HG03432 (cell line): ENCODE results near the gene CAPN11.
"Not testable (repeated sequence)": the region's sequence is repeated elsewhere in the genome, so short reads cannot be mapped to it uniquely, and the experiment has no call there.

Experiments
- ATAC-seq: cut with Tn5 transposase; IDR thresholded peaks from one replicate; pipeline ENCODE4 v1.9.1; 2021; ENCODE audit warnings: mild to moderate bottlenecking, moderate library complexity; ENCODE audit not compliant: unreplicated experiment

Gene CAPN11

DNA sequence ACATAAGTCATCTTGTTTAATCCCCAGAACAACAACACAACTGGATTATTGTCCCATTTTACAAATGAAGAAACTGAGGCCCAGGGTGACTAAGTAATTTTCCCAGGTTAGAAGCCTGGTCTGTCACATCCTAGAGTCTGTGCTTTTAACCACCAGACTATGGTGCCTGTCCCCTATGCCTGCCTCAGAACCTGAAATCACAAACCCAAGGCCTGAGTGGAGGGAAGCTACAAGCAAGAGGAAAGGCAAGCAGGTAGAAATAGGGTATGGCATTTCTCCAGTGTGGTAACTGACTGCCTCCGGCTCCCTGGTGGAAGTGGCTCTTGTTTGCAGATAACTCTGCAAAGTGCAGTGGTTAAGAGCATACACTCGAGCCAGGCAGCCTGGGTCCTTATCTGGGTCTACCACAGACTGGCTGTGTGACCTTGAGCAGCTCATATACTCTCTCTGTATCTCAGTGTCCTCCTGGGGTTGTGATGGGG is 28.7 kb upstream of the CAPN11 start:
- no peak for ATAC-seq

DNA sequence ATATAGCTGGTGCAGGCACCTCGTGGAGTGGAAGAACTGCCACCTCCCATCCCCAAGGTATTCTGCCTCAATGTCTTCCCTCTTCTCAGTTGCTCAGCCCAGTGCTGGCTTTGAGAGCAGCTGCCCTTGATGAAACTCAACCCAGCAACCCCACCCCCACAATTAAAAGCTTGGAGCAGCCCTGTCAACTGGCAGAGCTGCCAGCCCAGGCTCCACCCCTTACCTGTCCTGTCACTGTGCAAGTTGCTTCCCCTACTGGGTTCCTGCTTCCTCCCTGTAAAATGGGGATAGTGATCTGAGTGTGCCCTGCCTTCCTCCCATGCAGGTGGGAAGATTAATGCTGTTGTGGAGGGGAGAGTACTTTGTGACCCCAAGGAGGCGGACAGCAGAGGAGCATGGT is 26.7 kb upstream of the CAPN11 start:
- ATAC-seq, result no peak

DNA sequence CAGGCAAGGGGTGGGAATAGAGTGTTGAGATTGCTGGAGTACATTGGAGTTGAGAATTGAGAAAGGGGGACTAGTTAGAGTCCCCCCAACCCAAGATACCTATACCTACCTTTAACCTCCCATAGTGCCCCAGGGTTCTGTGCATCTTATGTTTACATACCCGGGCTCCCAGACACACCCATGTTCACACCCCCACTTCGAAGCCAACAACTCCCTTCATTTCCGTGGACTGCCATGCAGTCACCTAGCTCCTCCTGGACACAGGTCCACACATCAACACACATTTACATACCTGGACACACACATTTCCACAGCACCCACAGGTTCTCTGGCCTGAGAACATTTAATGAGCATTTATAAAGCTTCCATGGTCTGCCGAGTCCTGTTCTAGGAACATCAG is 26.1 kb upstream of the CAPN11 start:
- ATAC-seq, result no peak

DNA sequence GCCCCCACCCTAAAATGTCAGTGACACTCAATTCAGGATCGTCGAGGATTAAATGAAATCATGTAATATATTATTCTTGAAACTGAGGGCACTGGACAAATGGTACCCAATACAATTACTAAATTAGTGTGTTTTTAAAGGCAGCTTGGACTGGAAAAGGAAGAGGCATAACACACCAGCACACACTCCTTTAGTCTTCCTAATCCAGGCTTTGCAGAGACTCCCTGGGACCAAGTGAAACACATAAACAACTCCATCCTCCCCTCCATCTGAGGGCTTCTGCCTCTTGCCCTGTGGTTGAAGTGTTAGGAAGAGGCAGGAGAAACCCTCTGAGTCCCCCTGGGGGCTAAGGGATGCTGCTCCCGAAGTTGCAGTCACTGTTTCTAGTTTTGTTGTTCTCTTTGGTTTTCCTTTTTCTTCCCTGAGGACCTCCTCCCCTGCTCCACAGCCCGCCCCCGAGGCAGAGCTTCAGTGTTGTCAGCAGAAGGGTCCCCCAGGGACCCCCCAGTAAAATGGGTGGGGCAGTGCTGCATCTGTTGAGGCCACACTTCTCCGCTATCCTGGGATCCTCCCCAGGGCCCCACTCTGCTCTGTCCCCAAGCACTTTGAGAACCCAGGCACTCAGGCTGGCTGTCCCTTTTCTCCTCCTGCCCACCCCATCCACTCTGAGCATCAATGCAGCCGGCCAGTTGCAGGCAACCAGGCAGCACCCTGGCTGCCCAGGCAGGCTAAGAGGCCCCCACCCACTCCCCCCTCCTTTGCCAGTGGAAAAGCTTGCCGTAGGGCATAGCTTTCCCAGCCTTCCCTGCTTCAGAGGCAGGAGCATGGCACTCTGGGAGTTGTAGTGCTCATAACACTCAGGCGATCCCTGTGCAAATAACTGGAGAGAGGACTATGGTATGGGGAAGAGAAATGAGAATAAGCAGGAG is 25.4 kb upstream of the CAPN11 start:
- ATAC-seq, result no peak

DNA sequence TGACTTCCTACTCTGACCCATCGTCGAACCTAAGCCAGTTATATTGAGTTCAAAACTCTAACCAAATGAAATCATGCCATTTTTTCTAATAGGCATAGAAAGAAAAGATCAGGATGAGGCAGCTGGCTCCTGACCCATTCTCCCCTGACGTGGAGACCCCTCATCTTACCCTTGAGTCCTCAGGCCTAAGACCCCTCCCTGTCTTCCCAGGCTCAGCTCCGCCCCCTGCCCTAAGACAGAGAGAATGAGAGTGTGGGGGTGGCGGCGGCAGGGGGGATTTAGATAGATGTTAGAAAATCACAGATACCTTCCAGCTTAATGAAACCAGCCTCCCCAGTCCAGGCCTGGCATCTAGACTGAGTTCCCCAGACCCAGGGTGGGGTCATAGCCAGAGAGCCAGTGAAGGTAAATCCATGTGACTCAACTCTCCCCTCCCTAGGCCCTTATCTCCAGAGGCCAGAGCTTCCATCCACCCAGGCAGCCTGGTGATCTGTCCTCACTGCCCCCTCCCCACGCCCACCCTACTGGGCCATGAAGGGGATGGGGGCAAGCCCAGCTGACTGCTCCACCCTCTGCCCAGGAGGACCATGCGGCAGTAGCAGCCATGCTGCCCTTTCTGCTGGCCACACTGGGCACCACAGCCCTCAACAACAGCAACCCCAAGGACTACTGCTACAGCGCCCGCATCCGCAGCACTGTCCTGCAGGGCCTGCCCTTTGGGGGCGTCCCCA is 24.5 kb upstream of the CAPN11 start:
- ATAC-seq, result no peak

DNA sequence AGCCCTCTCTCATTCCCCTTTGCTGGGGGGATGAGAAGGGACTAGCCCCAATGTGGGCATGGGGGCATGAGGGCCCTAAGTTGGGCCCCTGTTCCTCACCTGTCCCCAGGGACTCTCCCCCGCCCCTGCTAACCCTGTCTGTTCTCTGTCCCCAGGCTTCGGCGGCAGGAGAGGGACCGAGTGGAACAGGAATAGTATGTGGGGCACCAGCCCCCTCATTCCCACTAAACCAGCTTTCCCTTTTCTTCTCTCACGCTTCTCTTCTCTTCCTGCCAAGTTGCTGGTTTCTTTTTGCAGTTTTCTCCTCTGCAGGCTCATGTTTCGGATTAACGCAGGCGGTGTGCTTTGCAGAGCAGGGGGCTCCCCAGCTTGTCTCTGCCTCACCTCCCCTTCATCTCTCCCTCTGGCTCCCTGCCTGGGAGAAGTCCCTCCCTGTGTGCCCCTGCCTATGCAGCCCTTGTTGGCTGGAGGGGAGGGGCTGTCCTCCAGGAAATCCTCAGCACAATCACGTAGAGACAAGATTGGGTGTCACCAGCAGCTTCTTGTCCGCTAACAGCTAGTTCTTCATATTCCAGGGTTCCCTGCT is 23.4 kb upstream of the CAPN11 start:
- no peak for ATAC-seq

DNA sequence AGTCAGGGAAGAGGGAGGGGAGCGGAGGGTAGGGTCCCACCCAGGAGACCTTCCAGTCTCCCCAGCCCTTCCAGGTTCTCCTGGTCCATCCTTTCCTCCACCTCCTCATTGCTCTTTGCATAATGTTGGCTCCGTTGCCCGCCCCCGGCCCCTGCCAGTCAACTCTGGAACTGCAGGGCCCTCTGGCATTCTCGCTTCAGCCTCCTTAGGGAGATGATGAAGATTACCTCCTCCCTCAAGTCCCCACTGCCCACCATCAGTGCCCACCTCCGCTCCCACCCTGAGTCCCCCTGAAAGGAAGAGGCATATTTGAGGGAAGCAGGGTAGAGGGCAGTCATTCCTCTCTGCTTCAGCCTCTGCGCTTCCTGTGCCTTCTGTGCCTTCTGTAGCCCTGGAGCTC is 22.7 kb upstream of the CAPN11 start:
- no peak for ATAC-seq

DNA sequence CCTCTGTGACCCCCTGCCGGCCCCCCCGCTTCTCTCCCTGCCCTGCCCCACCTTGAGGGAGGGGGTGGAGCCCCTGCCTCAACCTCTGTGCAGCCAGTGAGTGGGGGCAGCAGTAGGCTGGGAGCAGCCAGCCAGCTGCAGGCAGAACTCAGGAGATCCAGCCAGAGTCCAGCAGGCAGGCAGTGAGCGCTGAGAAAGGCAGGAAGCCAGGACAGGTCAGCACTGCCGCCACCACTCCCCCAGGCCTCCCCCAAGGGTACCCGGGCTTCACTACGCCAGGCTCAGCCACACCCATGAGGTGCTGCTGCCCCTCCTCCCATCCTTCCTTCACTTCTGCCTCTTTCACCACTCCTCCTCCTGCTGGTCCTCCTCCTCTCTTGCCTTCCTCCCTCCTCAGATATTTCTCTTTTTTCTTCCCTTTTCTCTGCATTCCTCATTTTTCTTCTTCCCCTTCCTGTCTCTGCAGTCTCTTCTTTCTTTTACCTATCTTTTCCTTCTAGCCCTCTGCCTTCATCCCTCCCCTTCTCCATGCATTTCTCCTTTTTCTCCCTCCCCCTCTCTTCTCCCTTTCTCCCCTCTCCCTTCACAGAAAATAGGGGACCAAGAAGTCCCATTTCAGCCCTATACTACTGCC is 19.8 kb upstream of the CAPN11 start:
- ATAC-seq, result no peak

DNA sequence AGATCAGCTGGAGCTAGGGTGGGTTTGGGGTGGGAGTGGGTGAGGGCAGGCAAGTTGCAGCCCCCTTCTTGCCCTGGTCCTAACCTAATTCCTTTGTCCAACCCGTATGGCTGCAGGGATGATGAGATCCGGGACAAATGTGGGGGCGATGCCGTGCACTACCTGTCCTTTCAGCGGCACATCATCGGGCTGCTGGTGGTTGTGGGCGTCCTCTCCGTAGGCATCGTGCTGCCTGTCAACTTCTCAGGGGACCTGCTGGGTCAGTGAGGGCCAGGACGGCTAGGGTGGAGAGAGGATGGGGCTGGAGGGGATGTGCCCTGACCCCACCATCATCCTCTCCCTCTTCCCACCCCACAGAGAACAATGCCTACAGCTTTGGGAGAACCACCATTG is 19.3 kb upstream of the CAPN11 start:
- ATAC-seq, result no peak

DNA sequence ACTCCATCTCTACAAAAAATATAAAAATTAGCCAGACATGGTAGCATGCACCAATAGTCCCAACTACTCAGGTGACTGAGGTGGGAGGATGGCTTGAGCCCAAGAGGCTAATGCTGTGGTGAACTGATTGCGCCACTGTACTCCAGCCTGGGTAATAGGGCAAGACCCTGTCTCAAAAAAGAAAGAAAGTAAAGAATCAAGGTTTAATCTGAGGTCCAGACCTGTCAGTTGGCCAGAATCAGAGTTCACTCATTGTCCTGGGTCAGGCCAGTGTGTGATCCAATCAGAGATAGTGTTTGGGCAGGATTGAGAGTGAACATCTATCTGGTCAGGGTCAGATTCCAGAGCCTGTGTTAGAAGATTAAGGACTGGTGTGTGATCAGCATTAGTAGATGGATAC is 15.8 kb upstream of the CAPN11 start:
- no peak for ATAC-seq

DNA sequence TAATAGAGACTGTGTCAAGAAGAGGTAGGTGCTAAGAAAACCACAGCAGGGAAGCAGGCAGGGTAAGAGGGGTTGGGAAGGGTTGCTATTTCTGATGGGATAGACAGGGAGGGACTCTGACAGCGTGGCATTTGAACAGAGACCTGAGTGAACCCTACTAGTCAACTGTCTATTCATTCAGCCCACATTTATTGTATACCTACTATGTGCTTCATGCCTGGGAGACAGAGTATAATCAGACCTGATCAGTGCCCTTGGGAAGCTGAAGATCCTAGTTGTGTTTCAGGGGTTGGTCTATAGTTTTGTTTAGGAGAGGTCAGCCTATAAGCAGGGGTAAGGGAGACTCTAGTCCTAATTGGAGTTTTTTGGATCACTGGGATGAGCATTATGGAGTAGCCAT is 14.9 kb upstream of the CAPN11 start:
- no peak for ATAC-seq

DNA sequence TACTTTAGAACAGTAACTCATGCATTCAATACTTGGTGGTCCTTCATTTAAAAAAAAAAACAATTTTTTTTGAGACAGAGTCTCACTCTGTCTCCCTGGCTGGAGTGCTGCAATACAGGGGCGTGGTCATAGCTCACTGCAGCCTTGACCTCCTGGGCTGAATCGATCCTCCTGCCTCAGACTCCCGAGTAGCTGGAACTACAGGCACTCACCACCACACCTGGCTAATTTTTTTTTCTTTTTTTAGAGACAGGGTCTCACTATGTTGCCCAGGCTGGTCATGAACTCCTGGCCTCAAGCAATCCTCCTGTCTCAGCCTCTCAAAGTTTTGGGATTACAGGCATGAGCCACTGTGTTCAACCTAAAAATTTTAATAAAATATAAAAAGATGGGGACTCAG is 14.1 kb upstream of the CAPN11 start:
- not testable (repeated sequence) for ATAC-seq

DNA sequence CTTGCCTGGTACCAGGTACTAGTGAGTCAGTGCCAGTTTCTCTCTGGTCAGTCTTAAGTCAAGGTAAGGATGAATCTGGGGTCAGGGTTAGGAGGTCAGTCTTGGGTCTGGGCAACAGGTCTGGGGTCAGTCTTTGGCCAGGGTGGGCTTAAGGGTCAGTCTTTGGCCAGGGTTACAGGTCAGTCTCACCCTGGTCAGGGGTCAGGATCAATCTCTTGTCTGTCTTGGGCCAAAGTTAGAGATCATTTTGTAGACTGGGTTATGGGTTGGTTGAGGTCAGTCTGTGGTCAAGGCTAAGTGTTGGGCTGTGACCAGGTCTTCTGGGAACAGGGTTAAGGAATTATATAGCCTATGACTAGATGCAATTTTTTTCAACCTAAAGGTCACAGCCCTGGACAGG is 12.8 kb upstream of the CAPN11 start:
- ATAC-seq, result no peak

DNA sequence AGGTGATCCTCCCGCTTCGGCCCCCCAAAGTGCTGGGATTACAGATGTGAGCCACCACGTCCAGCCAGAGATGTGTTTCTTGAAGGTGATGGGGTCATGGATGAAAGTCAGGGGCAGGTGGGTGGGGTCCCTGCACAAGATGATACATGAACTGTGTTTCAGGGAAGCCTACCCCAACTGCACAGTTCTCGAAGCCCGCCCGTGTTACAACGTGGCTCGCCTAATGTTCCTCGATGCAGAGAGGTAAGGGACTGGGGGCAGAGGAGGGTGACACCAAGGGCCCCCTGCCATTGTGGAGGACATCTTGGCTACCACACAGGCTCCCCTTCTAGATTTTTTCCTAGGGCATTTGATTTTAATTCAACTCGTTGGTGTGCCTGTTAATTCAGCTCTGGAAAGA is 11.9 kb upstream of the CAPN11 start:
- no peak for ATAC-seq

DNA sequence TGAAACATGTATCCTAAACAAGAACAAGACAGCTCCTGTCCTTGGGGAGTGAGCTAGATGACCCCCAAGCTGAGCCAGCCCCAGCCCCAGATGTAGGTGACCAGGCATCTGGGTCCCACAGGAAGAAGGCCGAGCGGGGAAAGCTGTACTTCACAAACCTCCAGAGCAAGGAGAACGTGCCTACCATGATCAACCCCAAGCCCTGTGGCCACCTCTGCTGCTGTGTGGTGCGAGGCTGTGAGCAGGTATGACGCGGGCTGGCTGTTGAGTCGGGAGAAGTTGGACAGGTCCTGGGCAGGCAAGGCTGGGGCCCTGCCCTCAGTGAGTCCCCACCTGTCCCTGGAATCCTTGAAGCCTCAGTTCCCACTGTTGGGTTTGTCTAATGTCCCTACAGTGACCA is 11.4 kb upstream of the CAPN11 start:
- ATAC-seq, result no peak

DNA sequence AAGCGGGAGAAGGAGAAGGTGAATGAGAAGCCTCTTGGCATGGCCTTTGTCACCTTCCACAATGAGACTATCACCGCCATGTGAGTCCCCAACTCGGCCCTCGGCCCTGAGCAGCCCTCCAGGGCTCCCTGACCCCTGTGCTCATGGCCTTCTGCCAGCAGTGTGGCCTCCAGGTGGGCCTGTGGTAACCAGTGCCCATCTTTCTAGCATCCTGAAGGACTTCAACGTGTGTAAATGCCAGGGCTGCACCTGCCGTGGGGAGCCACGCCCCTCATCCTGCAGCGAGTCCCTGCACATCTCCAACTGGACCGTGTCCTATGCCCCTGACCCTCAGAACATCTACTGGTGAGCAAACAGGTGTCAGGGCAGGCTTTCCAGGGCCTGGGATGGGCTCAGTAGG is 10.3 kb upstream of the CAPN11 start:
- ATAC-seq, result no peak

DNA sequence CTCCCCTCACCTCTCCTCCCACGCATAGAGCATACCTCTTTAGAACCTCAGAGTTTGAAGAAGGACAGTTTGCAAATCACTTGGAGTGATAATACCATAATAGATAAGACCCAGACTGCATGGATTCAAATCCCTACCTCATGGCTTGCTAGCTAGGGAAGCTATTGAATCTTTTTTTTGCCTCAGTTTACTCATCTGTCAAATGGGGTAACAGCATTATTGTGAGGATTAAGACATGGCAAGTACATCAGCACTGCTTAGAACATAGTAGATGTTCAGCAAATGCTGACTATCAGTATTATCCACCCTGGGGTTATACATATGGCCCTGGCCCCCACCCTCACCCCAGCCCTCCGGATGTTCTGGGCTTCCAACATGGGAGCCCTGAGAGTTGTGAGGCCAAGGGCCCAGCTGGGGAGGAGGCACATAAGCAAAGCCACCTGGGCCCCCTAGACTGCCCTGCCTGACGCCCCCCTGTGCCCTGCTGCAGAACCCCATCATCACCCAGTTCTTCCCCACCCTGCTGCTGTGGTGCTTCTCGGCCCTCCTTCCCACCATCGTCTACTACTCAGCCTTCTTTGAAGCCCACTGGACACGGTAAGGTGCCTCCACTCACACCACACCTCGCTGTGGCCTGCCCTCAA is 9.1 kb upstream of the CAPN11 start:
- ATAC-seq, result no peak

DNA sequence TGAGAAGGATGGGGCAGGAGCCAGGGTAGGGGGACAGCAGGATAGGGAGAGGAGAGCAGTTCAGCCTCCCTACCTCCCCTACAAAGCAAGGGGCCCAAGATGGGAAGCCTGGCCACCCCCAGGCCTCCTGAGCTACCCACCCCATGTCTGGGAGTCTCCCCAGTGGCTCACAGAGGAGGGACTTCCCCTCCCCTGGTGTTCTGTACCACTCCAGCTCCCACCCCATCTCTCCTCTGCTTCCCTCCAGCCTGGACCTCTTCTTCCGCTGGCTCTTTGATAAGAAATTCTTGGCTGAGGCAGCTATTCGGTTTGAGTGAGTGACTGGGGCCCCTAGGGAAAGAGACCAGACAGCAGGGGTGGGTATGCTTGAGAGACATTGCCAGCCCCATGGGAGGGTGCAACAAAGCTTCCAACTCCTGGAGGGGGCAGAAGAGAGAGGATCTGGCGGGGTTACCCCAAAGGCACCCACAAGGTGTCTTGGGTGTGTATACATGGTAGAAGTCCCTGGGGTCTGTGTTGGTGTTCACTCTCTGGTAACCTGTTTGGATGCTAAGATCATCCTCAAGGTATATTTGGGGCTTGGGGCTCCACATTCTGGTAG is 8.2 kb upstream of the CAPN11 start:
- no peak for ATAC-seq

DNA sequence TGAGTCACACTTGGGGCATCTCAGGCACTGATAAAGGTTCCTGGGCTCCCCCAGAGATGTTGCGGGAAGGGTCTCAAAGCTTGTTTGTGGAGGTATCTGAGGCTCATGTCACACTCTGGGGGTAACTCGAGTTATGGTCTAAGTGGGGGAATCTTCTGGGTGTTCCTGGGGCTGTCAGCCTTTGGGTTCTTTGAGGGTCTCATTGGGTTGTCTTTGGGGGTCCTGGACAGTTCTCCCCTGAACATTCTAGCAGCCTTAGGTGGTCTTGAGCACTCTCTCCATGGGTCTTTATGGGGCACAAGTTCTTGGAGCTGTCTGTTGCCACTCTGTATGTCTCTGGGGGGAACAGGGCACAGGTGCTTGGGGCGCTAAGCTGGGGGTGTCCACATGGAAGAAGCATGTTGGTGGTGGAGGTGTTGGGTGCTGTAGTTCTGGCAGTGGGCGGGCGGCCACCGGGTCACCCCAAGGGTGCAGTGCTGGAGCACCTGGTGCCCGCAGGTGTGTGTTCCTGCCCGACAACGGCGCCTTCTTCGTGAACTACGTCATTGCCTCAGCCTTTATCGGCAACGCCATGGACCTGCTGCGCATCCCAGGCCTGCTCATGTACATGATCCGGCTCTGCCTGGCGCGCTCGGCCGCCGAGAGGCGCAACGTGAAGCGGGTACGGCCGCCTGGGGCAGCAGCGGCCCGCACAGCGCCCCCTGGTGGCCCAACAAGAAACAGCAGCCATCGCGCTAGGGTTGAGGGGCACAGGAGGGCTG is 7.1 kb upstream of the CAPN11 start:
- ATAC-seq, result peak; percentile 81

DNA sequence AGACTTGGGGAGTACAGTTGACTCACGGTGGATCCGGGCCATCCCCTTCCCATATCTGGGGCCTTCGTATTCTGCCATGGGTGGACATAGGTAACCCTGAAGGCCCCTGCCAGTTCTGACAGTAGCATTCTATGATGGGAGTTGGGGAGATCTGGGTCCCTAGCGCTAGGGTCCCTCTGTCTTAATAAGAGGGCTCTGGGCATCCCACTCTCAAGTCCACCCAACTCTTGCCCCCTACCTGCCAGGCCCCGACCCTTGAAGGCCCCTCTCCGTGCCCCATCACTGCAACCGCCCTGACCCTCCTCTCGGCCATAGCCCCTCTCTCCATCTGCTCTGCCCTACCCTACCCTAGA is 6.5 kb upstream of the CAPN11 start:
- ATAC-seq, result peak; percentile 4
